PC-9 (cell line): ENCODE results near the gene STXBP5L. TPM values are rescaled to one million over a fixed set of nuclear protein-coding genes. Genes with fewer than 3 reads are reported as not detected.

Experiments used
- BruUV-seq: library from RNA; stranded (reverse); fragments of 400-500 nt; replicated peaks from 2 replicates; lab custom pipeline; 2021; lab: Mats Ljungman, UMichigan
- CTCF ChIA-PET: fragments of 300-600 bp; sonication (Branson Sonifier 250); formaldehyde crosslinking; loops from one replicate; lab custom pipeline; 2022; ENCODE audit warnings: antibody characterized with exemption; lab: Charles Lee
- POLR2A ChIA-PET: fragments of 300-600 bp; sonication (Branson Sonifier 250); formaldehyde crosslinking; loops from one replicate; lab custom pipeline; 2022; ENCODE audit warnings: antibody characterized with exemption; ENCODE audit not compliant: unreplicated experiment; lab: Charles Lee
- DNase-seq, 2 experiments: peaks; one replicate each; pipeline versions ENCODE4 v3.0.0 to v3.0.0-alpha.2; 2015 to 2022; ENCODE audit warnings: mixed read lengths in 1 of 2
- H2AFZ ChIP-seq: fragments of 200-600 bp; sonication (generic); 2 replicates; pipeline ENCODE4 v1.8.1; 2017; ENCODE audit warnings: antibody characterized with exemption
- H3F3A ChIP-seq: fragments of 200-600 bp; sonication (generic); 2 replicates; pipeline ENCODE4 v1.8.1; 2017; ENCODE audit warnings: antibody characterized with exemption, mild to moderate bottlenecking, low read depth; ENCODE audit not compliant: insufficient read depth
- H3K27ac ChIP-seq: fragments of 200-600 bp; sonication (generic); 2 replicates; pipeline ENCODE4 v1.6.1; 2016; ENCODE audit warnings: mixed run types
- H3K27me3 ChIP-seq: fragments of 200-600 bp; sonication (generic); 2 replicates; pipeline ENCODE4 v1.6.1; 2016; ENCODE audit warnings: low read depth, mixed run types; ENCODE audit not compliant: insufficient read depth
- H3K36me3 ChIP-seq: fragments of 200-600 bp; sonication (generic); 2 replicates; pipeline ENCODE4 v1.6.1; 2016; ENCODE audit warnings: low read depth, mixed run types
- H3K4me1 ChIP-seq: fragments of 200-600 bp; sonication (generic); replicated peaks from 2 replicates; pipeline ENCODE4 v1.6.1; 2016; ENCODE audit warnings: mixed run types; ENCODE audit not compliant: insufficient read depth
- H3K4me2 ChIP-seq: fragments of 200-600 bp; sonication (generic); 2 replicates; pipeline ENCODE4 v1.6.1; 2017; ENCODE audit warnings: mixed run types
- H3K4me3 ChIP-seq: fragments of 200-600 bp; sonication (generic); 2 replicates; pipeline ENCODE4 v1.6.1; 2016; ENCODE audit warnings: mixed run types
- H3K79me2 ChIP-seq: fragments of 200-600 bp; sonication (generic); 2 replicates; pipeline ENCODE4 v1.6.1; 2017; ENCODE audit warnings: low read depth, mixed run types
- H3K9me2 ChIP-seq: fragments of 200-600 bp; sonication (generic); 2 replicates; pipeline ENCODE4 v1.8.1; 2017; ENCODE audit warnings: mild to moderate bottlenecking; ENCODE audit not compliant: insufficient read depth
- H3K9me3 ChIP-seq: fragments of 200-600 bp; sonication (generic); 2 replicates; pipeline ENCODE4 v1.8.1; 2016; ENCODE audit warnings: low read depth; ENCODE audit not compliant: insufficient read depth
- H4K20me1 ChIP-seq: fragments of 200-600 bp; sonication (generic); 2 replicates; pipeline ENCODE4 v1.8.1; 2017; ENCODE audit not compliant: insufficient read depth
- EZH2 ChIP-seq: fragments of 200-600 bp; sonication (generic); IDR thresholded peaks from 2 replicates; pipeline ENCODE4 v1.8.0; 2017; ENCODE audit warnings: antibody characterized with exemption, low read depth
- intact Hi-C: fragments of 100-400 bp; cut with micrococcal nuclease; formaldehyde crosslinking; loops from one replicate; pipeline ENCODE4 v1.10.0; 2022; ENCODE audit not compliant: unreplicated experiment
- total RNA-seq: library from RNA; stranded (reverse); gene quantifications from 2 replicates; pipeline ENCODE4 v1.2.3, GENCODE V29; 2021
- TF ChIP-seq, protein P1 (sequence below): fragments of 200-600 bp; sonication (generic); conservative IDR thresholded peaks from 2 replicates; pipeline ENCODE4 v1.6.1; 2017; ENCODE audit warnings: mixed run types, antibody characterized with exemption, mild to moderate bottlenecking, moderate library complexity

The STXBP5L gene
- total RNA-seq, 1 experiment from 2014 or later = not detected

DNA sequence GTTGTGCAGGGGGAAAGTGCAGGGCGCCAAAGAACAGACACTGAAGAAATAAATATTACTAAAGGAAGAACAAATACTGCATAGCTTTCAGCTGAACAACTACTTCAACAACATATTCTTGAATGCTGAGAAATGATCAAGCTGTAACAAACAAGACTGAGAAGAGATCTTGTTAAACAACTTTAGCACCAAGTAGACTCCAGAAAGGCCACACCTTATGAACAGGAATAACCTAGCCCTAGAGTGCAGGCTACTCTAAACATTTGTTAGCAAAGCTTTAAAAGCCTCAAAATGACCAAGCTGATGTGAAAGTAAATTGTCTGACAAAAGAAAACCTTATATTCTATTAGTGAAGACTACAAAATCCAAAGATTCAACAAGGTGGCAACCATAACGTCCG is 554.6 kb downstream of the STXBP5L start:
- CTCF ChIA-PET = no interaction called here
- H3K4me1 ChIP-seq = no peaks in the 10 kb centered on the region
- TF ChIP-seq, protein P1, sequence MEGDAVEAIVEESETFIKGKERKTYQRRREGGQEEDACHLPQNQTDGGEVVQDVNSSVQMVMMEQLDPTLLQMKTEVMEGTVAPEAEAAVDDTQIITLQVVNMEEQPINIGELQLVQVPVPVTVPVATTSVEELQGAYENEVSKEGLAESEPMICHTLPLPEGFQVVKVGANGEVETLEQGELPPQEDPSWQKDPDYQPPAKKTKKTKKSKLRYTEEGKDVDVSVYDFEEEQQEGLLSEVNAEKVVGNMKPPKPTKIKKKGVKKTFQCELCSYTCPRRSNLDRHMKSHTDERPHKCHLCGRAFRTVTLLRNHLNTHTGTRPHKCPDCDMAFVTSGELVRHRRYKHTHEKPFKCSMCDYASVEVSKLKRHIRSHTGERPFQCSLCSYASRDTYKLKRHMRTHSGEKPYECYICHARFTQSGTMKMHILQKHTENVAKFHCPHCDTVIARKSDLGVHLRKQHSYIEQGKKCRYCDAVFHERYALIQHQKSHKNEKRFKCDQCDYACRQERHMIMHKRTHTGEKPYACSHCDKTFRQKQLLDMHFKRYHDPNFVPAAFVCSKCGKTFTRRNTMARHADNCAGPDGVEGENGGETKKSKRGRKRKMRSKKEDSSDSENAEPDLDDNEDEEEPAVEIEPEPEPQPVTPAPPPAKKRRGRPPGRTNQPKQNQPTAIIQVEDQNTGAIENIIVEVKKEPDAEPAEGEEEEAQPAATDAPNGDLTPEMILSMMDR = no peak
- no peak for TF ChIP-seq EZH2
- H3K4me2 ChIP-seq = no peak overlapping the region
- no peak overlapping the region for H3K4me3 ChIP-seq
- 0 out of 2 replicates have a peak, but pooled peaks cover 4% of the 10 kb centered on the region for H3F3A ChIP-seq
- no peaks in the 10 kb centered on the region for H3K9me3 ChIP-seq
- H3K36me3 ChIP-seq = peaks cover 16% of the 10 kb centered on the region
- DNase-seq = no peak
- no peaks in the 10 kb centered on the region for H3K79me2 ChIP-seq
- no peaks in the 10 kb centered on the region for H4K20me1 ChIP-seq
- H3K27ac ChIP-seq = no peak overlapping the region
- BruUV-seq = no TSS peak
- H3K9me2 ChIP-seq = 0 out of 2 replicates have a peak, but pooled peaks cover 3% of the 10 kb centered on the region
- H3K27me3 ChIP-seq = no peaks in the 10 kb centered on the region
- H2AFZ ChIP-seq = no peak overlapping the region
- intact Hi-C loops = no loop called here
- POLR2A ChIA-PET = interaction anchor here (0.6 kb wide), 1 partner anchor 788 kb away, joined by 3 read pairs; no protein-coding TSS in a partner anchor

DNA sequence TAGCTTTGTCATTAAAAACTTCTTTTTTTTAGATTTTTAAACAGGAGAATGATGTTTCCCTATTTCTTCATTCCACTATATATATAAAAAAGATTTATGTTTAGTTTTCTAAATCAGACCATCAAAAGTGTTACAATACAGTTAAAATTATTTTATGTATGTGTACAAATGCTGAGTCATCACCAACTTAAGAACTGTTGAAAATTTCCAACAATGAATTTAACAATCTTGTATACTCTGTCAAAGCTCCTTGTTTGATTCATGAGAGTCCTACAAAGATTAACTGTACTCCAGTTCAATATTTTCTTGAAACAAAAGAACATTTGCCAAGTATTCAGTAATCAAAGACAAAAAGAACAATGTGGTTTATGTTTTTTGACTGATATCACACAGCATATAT is 555.7 kb downstream of the STXBP5L start:
- Histone ChIP-seq H3K4me2 (no peak overlapping the region), H3K4me3 (no peak overlapping the region), H3K79me2 (no peaks in the 10 kb centered on the region), H3K9me2 (0 out of 2 replicates have a peak, but pooled peaks cover 3% of the 10 kb centered on the region), H2AFZ (no peak overlapping the region; the same call in 1 of the 2 replicates), H4K20me1 (no peaks in the 10 kb centered on the region), H3K36me3 (peaks cover 16% of the 10 kb centered on the region), H3F3A (0 out of 2 replicates have a peak, but pooled peaks cover 7% of the 10 kb centered on the region), H3K27me3 (no peaks in the 10 kb centered on the region), H3K9me3 (no peaks in the 10 kb centered on the region), H3K27ac (peak overlapping the region; percentile 43; the same call in 1 of the 2 replicates), H3K4me1 (no peaks in the 10 kb centered on the region)
- intact Hi-C loops = no loop called here
- POLR2A ChIA-PET = no interaction called here
- CTCF ChIA-PET = no interaction called here
- DNase-seq = no peak
- TF ChIP-seq EZH2 = no peak
- TF ChIP-seq, protein P1 = no peak
- BruUV-seq = no TSS peak

DNA sequence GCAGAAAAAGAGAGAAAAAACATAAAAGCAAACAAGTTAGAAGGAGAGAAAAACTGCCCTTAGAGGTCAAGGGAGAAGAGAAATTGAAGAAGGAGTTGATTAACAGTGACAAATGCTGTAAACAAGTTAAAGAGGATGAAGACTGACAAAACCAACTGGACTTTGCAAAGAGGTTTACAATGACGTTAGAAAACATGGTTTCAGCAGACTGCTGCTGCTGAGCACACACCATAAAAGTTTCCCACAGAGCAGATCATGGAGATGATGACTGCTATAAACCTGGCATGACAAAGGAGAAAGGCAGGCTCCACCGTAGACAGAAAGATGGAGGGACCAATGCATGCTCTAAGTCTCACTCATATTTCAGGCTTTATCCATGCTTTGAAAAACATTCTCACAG is 559.1 kb downstream of the STXBP5L start:
- H3K36me3 ChIP-seq = peaks cover 7% of the 10 kb centered on the region; the same call in 1 of the 2 replicates
- no peak overlapping the region for H2AFZ ChIP-seq
- BruUV-seq = no TSS peak
- no peaks in the 10 kb centered on the region for H3K9me3 ChIP-seq
- H3K4me3 ChIP-seq = no peak overlapping the region
- H3K4me2 ChIP-seq = no peak overlapping the region
- H3K4me1 ChIP-seq = no peaks in the 10 kb centered on the region
- no peaks in the 10 kb centered on the region for H4K20me1 ChIP-seq
- H3K9me2 ChIP-seq = 0 out of 2 replicates have a peak, but pooled peaks cover 3% of the 10 kb centered on the region
- ChIA-PET POLR2A (no interaction called here), CTCF (no interaction called here)
- 0 out of 2 replicates have a peak, but pooled peaks cover 7% of the 10 kb centered on the region for H3F3A ChIP-seq
- H3K79me2 ChIP-seq = no peaks in the 10 kb centered on the region
- H3K27ac ChIP-seq = no peak overlapping the region
- intact Hi-C loops = no loop called here
- DNase-seq = no peak
- no peaks in the 10 kb centered on the region for H3K27me3 ChIP-seq
- TF ChIP-seq, protein P1 = no peak
- no peak for TF ChIP-seq EZH2
